HG03064 (cell line): ENCODE data around the gene KCNQ1.

Experiments
- ATAC-seq: cut with Tn5 transposase; IDR thresholded peaks from one replicate; pipeline ENCODE4 v1.9.1; 2021; ENCODE audit warnings: low read depth; ENCODE audit not compliant: unreplicated experiment

Gene KCNQ1

GRCh38 chr11:2586087-2586792, 141.4 kb downstream of the KCNQ1 start:
- ATAC-seq: no peak

- ATAC-seq: no peak
These were observed 142.0 kb downstream of the KCNQ1 start for GRCh38 chr11:2586793-2587131.

DNA sequence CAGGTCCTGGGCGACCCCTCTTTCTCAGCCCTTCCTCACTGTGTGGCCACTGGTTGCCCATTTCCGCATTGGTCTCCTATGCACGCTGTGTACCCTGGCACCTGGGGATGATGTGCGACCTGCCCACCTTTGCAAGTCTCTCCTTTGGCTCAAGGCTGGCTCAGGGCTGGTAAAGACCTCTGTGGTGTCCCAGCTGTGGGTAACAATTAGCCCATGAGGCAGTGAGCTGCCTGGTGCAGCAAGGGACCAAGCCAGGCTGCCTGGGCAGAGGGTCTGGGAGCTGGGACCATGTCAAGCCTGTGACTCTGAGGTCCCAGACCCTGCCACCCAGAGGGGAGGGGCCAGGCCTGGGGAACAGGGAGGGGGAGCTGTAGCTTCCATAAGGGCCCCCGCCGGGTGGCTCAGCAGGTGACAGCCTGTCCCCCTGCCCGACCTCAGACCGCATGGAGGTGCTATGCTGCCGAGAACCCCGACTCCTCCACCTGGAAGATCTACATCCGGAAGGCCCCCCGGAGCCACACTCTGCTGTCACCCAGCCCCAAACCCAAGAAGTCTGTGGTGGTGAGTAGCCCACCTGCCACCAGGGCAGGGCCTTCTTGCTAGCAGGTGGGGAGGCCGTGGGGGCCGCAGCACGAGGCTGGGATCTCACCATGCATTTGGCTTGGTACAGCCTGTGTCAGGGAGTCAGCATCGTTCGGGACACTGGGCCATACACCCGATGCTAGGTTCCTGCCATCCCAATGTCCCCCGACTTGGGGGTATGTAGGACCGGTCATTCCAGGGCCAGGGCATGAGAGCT, 142.5 kb downstream of the KCNQ1 start:
- no peak for ATAC-seq

- no peak for ATAC-seq
These were observed 143.4 kb downstream of the KCNQ1 start for GRCh38 chr11:2587976-2588748.

DNA sequence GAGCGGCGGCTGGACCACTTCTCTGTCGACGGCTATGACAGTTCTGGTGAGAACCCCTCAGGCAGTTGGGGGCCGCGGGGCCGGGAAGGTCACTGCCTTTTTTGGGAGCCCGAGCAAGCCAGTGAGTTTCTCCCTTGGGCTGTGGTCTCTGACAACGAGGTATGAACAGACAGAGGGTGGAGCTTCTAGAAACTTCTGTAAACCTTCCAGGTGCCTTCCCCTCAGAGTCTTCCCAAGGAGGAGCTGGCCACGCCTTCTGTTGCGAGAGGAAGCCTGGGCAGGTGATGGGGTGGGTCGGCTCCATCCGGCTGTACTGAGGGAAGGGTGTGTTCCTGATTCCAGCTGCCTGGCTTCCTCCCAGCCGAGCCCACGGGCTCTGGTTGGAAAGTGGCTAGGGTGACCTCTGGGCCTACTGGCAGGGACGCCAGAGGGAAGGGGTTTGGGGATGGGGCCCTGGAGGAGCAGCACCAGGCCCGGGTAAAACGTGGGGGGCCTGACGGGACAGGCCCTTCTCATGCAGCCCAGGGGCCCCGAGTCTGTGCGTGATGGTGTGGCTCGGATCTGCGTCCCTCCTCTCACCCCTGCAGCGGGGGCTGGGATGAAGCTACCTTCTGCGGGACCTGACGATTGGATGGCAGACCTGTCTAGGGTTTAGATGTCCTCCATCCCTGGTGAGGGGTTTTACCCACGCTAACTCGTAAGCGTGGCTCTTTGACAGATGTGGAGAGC, 144.2 kb downstream of the KCNQ1 start:
- ATAC-seq: no peak

DNA sequence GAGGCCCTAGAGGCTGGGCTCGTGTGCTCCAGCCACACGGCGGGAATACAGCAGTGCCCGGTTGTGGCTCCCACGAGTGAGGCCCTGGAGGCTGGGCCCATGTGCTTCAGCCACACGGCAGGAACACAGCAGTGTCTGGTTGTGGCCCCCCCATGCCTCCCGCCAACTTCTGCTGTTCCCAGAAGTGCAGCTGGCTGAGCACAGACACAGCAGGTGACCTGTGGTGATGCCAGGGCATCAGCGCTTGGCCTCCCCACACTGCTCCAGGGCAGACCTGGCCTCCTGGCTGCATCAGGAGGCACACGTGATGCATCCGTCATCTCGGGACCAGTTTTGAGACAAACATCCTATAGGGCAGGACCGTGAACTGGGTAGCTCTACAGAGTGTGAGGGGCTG, 144.7 kb downstream of the KCNQ1 start:
- no peak for ATAC-seq

DNA sequence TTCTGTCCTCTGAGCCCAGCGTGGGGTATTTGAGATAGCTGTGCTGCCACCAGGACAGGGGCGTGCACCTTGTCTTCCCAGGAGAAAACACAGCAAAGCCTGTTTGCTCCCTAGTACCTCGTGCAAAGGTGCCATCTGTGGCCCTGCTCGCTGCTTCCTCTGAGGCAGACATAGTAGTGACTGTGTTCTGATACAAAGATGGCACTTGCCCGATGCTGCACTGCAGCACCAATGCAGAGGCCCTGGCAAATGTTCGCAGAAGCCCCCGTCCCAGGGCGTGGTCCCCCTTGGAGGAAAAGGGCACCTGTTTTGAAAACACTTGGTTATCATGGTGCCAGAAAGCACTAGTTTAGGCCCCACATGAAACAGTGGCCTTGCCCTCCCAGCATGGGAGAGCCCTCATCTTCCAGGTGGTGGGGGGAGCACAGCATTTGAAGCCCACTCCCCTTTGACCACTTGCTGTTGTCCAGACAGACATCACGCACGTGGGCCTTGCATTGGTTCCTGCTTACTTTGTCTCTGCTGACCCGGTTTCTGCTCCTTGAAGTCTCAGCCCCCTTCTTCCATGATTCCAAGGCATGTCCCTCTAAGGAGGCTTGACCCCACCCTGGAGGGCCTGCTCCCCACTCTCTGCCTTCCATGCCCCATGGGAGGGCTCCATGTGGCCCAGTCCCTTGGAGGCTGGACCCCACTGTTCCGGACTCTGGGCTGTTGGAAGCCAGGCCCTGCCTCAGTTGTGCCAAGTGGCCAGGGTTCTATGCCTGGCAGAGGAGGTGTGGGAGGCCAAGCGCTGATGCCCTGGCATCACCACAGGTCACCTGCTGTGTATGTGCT, 145.5 kb downstream of the KCNQ1 start:
- ATAC-seq: no peak

DNA sequence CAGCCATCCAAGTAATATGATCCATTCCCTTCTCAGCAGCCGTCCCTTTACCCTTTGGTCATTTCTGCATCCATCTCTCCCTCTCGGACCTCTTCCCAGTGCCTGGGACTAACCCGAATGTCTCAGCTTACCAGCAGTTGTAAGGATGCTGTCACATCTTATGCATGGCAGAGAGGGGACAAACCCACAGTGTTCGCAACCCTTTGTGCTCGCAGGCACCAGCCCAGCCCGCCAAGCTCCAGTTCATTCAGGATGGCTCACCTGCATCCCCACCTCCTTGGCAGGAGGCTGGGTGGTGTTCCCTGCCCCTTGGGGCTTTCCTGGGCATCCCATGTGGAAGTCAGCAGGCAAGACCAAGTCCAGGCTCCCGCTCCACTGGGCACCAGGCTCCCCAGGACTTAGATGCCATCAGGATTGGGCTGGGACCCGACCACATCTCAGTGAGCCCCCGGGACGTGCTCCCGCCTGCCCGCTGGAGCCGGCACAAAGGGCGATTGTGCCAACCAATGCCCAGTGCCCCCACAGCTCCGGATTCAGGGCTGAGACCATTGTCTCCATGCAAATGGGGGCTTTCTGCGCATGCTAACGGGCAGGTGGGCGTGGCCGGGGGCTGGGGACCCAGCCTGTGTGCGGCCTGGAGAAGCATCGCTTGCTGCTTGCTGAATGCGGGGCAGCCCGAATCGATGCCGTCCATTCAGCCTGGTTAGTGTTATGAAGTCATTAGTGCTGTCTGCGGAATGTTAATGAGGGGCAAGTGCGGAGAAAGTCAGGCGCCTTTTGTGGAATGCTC, 146.4 kb downstream of the KCNQ1 start:
- ATAC-seq: no peak

- ATAC-seq: no peak
These were observed 147.0 kb downstream of the KCNQ1 start for GRCh38 chr11:2591805-2592204.

- ATAC-seq: no peak
These were observed 148.0 kb downstream of the KCNQ1 start for GRCh38 chr11:2592559-2593392.

DNA sequence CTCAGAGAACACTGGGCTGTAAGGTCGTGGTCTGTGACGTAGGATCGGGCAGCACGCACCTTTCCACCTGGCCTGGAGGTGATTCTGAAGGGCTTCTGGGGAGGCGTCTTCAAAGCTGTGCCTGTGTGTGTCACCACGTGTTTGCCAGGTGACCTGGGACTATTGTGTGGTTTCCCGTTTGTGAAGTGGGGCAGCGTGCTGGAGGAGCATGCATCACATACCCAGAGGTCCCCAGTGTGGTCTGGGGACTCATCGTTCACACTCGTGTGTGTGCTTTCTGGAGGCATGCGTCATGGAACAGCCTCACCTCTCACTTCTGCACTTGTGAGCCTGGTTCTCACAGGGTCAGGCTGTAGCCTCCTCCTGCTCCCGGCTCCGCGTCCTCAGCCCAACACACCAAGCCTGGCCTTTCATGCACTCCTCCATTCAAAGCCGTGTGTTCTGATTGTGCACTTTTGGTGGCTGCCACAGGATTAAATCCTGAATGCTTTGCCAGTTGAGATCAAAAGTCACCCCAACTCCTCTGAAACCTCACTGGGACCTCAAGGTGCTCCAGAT, 148.7 kb downstream of the KCNQ1 start:
- no peak for ATAC-seq

DNA sequence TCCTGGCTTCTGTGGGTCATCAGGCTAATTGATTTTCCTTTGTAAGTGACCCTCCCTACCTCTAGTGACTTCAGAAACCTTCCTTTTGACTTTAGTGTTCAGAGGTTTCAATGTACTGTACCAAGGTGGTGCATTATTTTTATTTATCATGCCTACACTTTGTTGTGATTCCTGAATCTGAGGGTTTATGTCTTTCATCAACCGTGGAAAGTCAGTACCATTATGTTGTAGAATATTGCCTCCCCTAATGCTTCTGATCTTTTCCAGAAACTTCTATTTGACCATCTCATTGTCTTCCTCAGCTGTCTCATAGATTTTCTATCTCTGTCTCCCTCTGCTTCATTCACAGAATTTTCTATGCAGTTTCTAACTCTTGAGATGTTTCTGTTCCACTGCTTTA, 149.5 kb downstream of the KCNQ1 start:
- ATAC-seq: no peak

DNA sequence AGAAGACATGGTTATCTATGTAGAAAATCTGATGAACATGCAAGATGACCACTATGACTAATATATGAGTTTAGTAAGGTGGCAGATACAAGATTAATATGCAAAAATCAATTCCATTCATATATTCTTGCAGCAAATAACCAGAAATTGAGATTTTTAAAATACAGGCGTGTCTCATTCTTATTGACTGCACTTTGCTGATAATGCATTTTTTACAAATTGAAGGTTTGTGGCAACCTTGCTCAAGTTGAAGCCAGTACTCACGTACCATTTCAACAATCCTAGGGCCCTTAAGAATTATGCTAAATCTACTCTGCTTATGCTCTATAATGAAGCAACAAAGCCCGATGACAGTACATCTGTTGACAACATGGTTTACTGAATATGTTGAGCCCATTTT, 150.4 kb downstream of the KCNQ1 start:
- ATAC-seq: no peak

DNA sequence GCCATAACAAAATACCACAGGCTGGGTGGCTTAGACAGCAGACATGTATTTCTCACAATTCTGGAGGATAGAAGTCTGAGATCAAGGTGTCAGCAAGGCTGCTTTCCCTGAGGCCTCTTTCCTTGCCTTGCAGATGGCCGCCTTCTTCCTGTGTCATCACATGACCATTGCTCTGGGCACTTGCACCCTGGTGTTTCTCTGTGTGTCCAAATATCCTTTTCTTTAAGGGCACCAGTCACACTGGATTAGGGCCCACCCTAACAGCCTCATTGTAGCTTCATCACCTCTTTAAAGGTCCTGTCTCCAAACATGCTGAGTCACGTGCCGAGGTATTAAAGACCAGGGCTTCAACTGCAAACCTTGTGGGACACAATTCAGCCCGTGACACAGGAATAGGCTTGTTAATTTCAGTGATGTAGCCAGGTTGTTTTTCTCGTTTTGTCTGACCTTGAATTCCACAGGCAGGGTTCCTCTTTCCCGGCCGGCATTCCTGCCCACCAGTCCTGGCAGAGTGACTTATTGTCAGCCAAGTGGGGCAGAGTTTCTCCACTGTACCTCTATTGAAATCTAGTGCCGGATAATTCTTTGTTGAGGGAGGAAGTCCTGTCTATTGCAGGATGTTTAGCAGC, 154.9 kb downstream of the KCNQ1 start:
- ATAC-seq: no peak

GRCh38 chr11:2609345-2609744, 164.5 kb downstream of the KCNQ1 start:
- ATAC-seq: no peak

- no peak for ATAC-seq
These were observed 168.2 kb downstream of the KCNQ1 start for GRCh38 chr11:2612884-2613571.

- ATAC-seq: no peak
These were observed 177.1 kb downstream of the KCNQ1 start for GRCh38 chr11:2621894-2622293.
